Measurements from ENCODE around the gene ZCCHC7. TPM values are rescaled to one million over a fixed set of nuclear protein-coding genes. Genes with fewer than 3 reads are reported as not detected.

ZCCHC7 gene
- total RNA-seq, 1 experiment from 2014 or later = 41.7 TPM

DNA sequence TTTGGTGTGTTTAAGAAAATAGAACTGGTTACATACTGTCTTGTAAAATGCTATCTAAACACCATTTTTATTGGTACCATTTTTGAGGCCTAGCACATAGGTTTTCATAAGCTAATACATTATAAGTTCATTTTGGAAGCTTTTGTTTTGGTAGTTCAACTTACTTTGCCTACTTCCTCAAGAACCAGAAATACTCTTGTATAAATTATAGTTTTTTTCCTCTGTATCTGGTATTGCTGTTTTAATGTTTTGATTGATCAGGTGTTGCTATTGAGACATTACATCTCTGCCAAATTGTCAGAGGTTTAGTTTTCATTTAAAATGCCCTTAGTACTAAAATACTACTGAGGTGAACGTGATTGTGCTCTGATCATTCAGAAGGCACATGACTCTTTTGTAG lies 211.5 kb downstream of the ZCCHC7 start:
- DNase-seq (ENCODE audit: unreplicated experiment) = no peak
- CTCF ChIA-PET = no interaction called here
- Mint-ChIP-seq H3K27me3 (ENCODE audit: insufficient read depth, unreplicated experiment) (no peaks in the 10 kb centered on the region), H3K36me3 (ENCODE audit: insufficient read depth, unreplicated experiment) (peaks cover 6% of the 10 kb centered on the region), H3K4me3 (ENCODE audit: unreplicated experiment) (no peak overlapping the region), H3K27ac (ENCODE audit: low read depth, unreplicated experiment) (no peak overlapping the region), H3K9me3 (ENCODE audit: unreplicated experiment) (no peaks in the 10 kb centered on the region), H3K4me1 (ENCODE audit: insufficient read depth, unreplicated experiment) (no peaks in the 10 kb centered on the region)
- POLR2A ChIA-PET = interaction anchor here (1.0 kb wide), 1 partner anchor 79 kb away, joined by 3 read pairs; no protein-coding TSS in a partner anchor
- TF ChIP-seq, protein P1, sequence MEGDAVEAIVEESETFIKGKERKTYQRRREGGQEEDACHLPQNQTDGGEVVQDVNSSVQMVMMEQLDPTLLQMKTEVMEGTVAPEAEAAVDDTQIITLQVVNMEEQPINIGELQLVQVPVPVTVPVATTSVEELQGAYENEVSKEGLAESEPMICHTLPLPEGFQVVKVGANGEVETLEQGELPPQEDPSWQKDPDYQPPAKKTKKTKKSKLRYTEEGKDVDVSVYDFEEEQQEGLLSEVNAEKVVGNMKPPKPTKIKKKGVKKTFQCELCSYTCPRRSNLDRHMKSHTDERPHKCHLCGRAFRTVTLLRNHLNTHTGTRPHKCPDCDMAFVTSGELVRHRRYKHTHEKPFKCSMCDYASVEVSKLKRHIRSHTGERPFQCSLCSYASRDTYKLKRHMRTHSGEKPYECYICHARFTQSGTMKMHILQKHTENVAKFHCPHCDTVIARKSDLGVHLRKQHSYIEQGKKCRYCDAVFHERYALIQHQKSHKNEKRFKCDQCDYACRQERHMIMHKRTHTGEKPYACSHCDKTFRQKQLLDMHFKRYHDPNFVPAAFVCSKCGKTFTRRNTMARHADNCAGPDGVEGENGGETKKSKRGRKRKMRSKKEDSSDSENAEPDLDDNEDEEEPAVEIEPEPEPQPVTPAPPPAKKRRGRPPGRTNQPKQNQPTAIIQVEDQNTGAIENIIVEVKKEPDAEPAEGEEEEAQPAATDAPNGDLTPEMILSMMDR (IDR thresholded peaks at IDR 0.05; ENCODE audit: unreplicated experiment) = no peak
- intact Hi-C loops (cut with micrococcal nuclease) = no loop called here
- no TSS peak for BruUV-seq (replicated peaks)

DNA sequence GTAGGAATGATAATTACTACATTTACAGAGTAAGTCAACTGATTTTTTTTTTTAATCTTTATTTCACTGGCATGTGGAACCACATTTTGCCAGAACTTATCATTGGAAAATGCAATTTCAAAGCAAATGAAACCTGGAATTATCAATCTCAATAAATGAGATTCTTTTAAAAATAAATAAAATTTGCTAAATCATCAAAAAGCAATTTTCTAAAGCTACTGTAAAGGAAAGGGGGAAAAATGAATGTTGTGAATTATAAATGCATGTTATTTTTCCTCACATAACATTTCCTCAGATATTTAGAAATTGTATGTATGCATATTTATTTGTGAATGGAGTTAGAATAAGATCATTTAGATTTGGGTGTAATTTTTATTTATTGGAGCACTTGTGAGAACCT lies 212.2 kb downstream of the ZCCHC7 start:
- Mint-ChIP-seq H3K36me3 (ENCODE audit: insufficient read depth, unreplicated experiment) (peaks cover 6% of the 10 kb centered on the region), H3K27ac (ENCODE audit: low read depth, unreplicated experiment) (no peak overlapping the region), H3K9me3 (ENCODE audit: unreplicated experiment) (no peaks in the 10 kb centered on the region), H3K27me3 (ENCODE audit: insufficient read depth, unreplicated experiment) (no peaks in the 10 kb centered on the region), H3K4me3 (ENCODE audit: unreplicated experiment) (no peak overlapping the region), H3K4me1 (ENCODE audit: insufficient read depth, unreplicated experiment) (no peaks in the 10 kb centered on the region)
- intact Hi-C loops (cut with micrococcal nuclease) = no loop called here
- CTCF ChIA-PET = no interaction called here
- no peak for DNase-seq (ENCODE audit: unreplicated experiment)
- TF ChIP-seq, protein P1 (IDR thresholded peaks at IDR 0.05; ENCODE audit: unreplicated experiment) = no peak
- POLR2A ChIA-PET = no interaction called here
- no TSS peak for BruUV-seq (replicated peaks)

DNA sequence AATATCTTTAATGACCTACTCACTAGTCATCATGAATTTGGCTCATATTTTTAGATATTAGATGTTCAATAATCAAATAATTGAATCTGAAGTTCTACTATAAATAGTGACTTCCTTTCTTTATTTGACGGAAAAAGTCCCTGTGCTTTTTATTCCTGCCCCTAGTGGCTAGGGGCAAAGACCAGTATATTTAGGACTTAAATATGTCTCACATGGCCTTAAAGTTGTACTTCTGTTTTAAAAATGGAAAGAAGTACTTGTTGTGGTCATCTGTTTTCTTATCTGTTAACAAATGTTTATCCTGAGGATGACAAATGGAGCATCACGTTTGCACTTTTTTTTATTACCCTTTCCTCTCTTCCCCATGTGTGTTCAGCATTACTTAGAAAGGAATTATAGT lies 212.9 kb downstream of the ZCCHC7 start:
- intact Hi-C loops (cut with micrococcal nuclease) = no loop called here
- no peak for DNase-seq (ENCODE audit: unreplicated experiment)
- ChIA-PET CTCF (no interaction called here), POLR2A (no interaction called here)
- Mint-ChIP-seq H3K9me3 (ENCODE audit: unreplicated experiment) (no peaks in the 10 kb centered on the region), H3K27me3 (ENCODE audit: insufficient read depth, unreplicated experiment) (no peaks in the 10 kb centered on the region), H3K27ac (ENCODE audit: low read depth, unreplicated experiment) (no peak overlapping the region), H3K4me3 (ENCODE audit: unreplicated experiment) (no peak overlapping the region), H3K4me1 (ENCODE audit: insufficient read depth, unreplicated experiment) (no peaks in the 10 kb centered on the region), H3K36me3 (ENCODE audit: insufficient read depth, unreplicated experiment) (peaks cover 6% of the 10 kb centered on the region)
- no TSS peak for BruUV-seq (replicated peaks)
- TF ChIP-seq, protein P1 (IDR thresholded peaks at IDR 0.05; ENCODE audit: unreplicated experiment) = no peak

DNA sequence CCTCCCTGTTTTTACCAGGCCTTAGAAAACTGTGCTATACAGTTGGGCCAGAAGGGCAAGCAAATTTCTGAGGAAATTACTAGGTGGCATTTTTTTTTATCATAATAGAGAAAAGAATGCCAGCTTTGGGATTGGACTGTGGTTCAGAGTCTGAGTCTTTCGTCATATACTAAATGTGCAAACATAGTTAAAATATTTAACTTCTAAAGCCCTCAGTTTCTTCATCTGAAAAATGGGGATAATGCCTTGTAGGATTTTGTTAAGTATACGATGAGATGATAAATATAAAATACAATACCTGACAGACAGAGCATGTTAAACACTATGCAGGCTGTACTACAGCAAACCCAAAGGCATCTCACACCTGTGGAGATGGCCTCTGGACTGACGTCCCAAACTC lies 214.9 kb downstream of the ZCCHC7 start:
- Mint-ChIP-seq H3K9me3 (ENCODE audit: unreplicated experiment) (no peaks in the 10 kb centered on the region), H3K4me3 (ENCODE audit: unreplicated experiment) (no peak overlapping the region), H3K4me1 (ENCODE audit: insufficient read depth, unreplicated experiment) (no peaks in the 10 kb centered on the region), H3K36me3 (ENCODE audit: insufficient read depth, unreplicated experiment) (peaks cover 6% of the 10 kb centered on the region), H3K27ac (ENCODE audit: low read depth, unreplicated experiment) (no peak overlapping the region), H3K27me3 (ENCODE audit: insufficient read depth, unreplicated experiment) (no peaks in the 10 kb centered on the region)
- ChIA-PET CTCF (interaction anchor here (0.7 kb wide), 1 partner anchor 88 kb away, joined by 3 read pairs; no protein-coding TSS in a partner anchor), POLR2A (no interaction called here)
- intact Hi-C loops (cut with micrococcal nuclease) = no loop called here
- no TSS peak for BruUV-seq (replicated peaks)
- TF ChIP-seq, protein P1 (IDR thresholded peaks at IDR 0.05; ENCODE audit: unreplicated experiment) = no peak
- DNase-seq (ENCODE audit: unreplicated experiment) = no peak
